DND-41 (cell line): ENCODE data around the gene SIL1.

Experiments
- CTCF ChIP-seq: IDR thresholded peaks from 2 replicates; pipeline ENCODE4 v1.5.1; 2012; ENCODE audit warnings: borderline replicate concordance, low read length, moderate library complexity, mild to moderate bottlenecking; ENCODE audit not compliant: poor library complexity, severe bottlenecking; ENCODE audit errors: extremely low read depth
- EZH2 ChIP-seq: IDR thresholded peaks from 3 replicates; pipeline ENCODE4 v1.6.1; 2012; ENCODE audit warnings: borderline replicate concordance, low read depth, mild to moderate bottlenecking, moderate library complexity, low read length, inconsistent platforms; ENCODE audit not compliant: severe bottlenecking

GRCh38 chr5:139215107-139215975 is 17.2 kb upstream of the SIL1 start:
- TF ChIP-seq CTCF (no peak), EZH2 (no peak)
